HUES6 (cell line): Measurements from ENCODE around the gene AGBL1.

Experiments
- H3K27ac ChIP-seq: 2 replicates; pipeline ENCODE4 v1.7.0; 2013; ENCODE audit warnings: low read depth, mild to moderate bottlenecking, low read length, inconsistent platforms
- H3K27me3 ChIP-seq: 2 replicates; pipeline ENCODE4 v1.6.1; 2013; ENCODE audit warnings: low read length; ENCODE audit not compliant: control insufficient read depth, insufficient read depth
- H3K36me3 ChIP-seq: 2 replicates; pipeline ENCODE4 v1.6.1; 2013; ENCODE audit warnings: low read length; ENCODE audit not compliant: control insufficient read depth, insufficient read depth
- H3K4me1 ChIP-seq: 2 replicates; pipeline ENCODE4 v1.6.1; 2013; ENCODE audit warnings: low read length; ENCODE audit not compliant: control insufficient read depth, insufficient read depth
- H3K4me3 ChIP-seq: 2 replicates; pipeline ENCODE4 v1.5.1; 2013; ENCODE audit warnings: low read depth, low read length
- H3K9ac ChIP-seq: one replicate; pipeline ENCODE4 v1.6.1; 2013; ENCODE audit warnings: mild to moderate bottlenecking, low read length
- H3K9me3 ChIP-seq: 2 replicates; pipeline ENCODE4 v1.6.1; 2013; ENCODE audit warnings: low read depth, low read length; ENCODE audit not compliant: control insufficient read depth, insufficient read depth

The AGBL1 gene

GRCh38 chr15:86894269-86894668 is 814.6 kb downstream of the AGBL1 start:
- no peak overlapping the region for H3K9ac ChIP-seq
- H3K36me3 ChIP-seq = no peaks in the 10 kb centered on the region
- no peaks in the 10 kb centered on the region; the same call in 1 of the 2 replicates for H3K9me3 ChIP-seq
- no peaks in the 10 kb centered on the region for H3K27me3 ChIP-seq
- no peak overlapping the region for H3K27ac ChIP-seq
- no peak overlapping the region for H3K4me3 ChIP-seq
- H3K4me1 ChIP-seq = peaks cover 23% of the 10 kb centered on the region

- Histone ChIP-seq H3K27ac (no peak overlapping the region), H3K36me3 (no peaks in the 10 kb centered on the region), H3K4me1 (no peaks in the 10 kb centered on the region), H3K9ac (no peak overlapping the region), H3K9me3 (no peaks in the 10 kb centered on the region; the same call in 1 of the 2 replicates), H3K27me3 (no peaks in the 10 kb centered on the region), H3K4me3 (no peak overlapping the region)
Observed at GRCh38 chr15:86903642-86904421, 824.2 kb downstream of the AGBL1 start.

GRCh38 chr15:86905625-86906256 is 826.1 kb downstream of the AGBL1 start:
- no peaks in the 10 kb centered on the region for H3K27me3 ChIP-seq
- no peaks in the 10 kb centered on the region for H3K4me1 ChIP-seq
- H3K27ac ChIP-seq = no peak overlapping the region
- no peaks in the 10 kb centered on the region for H3K9me3 ChIP-seq
- no peak overlapping the region for H3K9ac ChIP-seq
- no peaks in the 10 kb centered on the region for H3K36me3 ChIP-seq
- H3K4me3 ChIP-seq = no peak overlapping the region

- no peaks in the 10 kb centered on the region for H3K4me1 ChIP-seq
- no peaks in the 10 kb centered on the region for H3K36me3 ChIP-seq
- H3K9me3 ChIP-seq = no peaks in the 10 kb centered on the region
- H3K9ac ChIP-seq = no peak overlapping the region
- H3K27me3 ChIP-seq = no peaks in the 10 kb centered on the region
- H3K4me3 ChIP-seq = no peak overlapping the region
- H3K27ac ChIP-seq = no peak overlapping the region
Observed at GRCh38 chr15:86906376-86906775, 826.7 kb downstream of the AGBL1 start.

GRCh38 chr15:86911022-86911421 is 831.4 kb downstream of the AGBL1 start:
- no peak overlapping the region for H3K9ac ChIP-seq
- no peaks in the 10 kb centered on the region for H3K36me3 ChIP-seq
- H3K9me3 ChIP-seq = no peaks in the 10 kb centered on the region; the same call in 1 of the 2 replicates
- peaks cover 9% of the 10 kb centered on the region; the same call in 1 of the 2 replicates for H3K4me1 ChIP-seq
- no peak overlapping the region for H3K4me3 ChIP-seq
- H3K27ac ChIP-seq = no peak overlapping the region
- no peaks in the 10 kb centered on the region for H3K27me3 ChIP-seq

GRCh38 chr15:86912661-86913060 is 833.0 kb downstream of the AGBL1 start:
- Histone ChIP-seq H3K27me3 (no peaks in the 10 kb centered on the region), H3K9me3 (no peaks in the 10 kb centered on the region; the same call in 1 of the 2 replicates), H3K9ac (no peak overlapping the region), H3K4me1 (peaks cover 22% of the 10 kb centered on the region), H3K27ac (no peak overlapping the region), H3K36me3 (no peaks in the 10 kb centered on the region), H3K4me3 (no peak overlapping the region)

- Histone ChIP-seq H3K27ac (no peak overlapping the region), H3K9ac (no peak overlapping the region), H3K9me3 (no peaks in the 10 kb centered on the region; the same call in 1 of the 2 replicates), H3K4me3 (no peak overlapping the region), H3K4me1 (peaks cover 23% of the 10 kb centered on the region), H3K36me3 (no peaks in the 10 kb centered on the region), H3K27me3 (no peaks in the 10 kb centered on the region)
Observed at GRCh38 chr15:86915811-86916331, 836.2 kb downstream of the AGBL1 start.

GRCh38 chr15:86916671-86917360 is 837.1 kb downstream of the AGBL1 start:
- no peaks in the 10 kb centered on the region; the same call in 1 of the 2 replicates for H3K9me3 ChIP-seq
- no peak overlapping the region for H3K27ac ChIP-seq
- H3K27me3 ChIP-seq = no peaks in the 10 kb centered on the region
- no peaks in the 10 kb centered on the region for H3K36me3 ChIP-seq
- H3K9ac ChIP-seq = no peak overlapping the region
- peaks cover 23% of the 10 kb centered on the region for H3K4me1 ChIP-seq
- H3K4me3 ChIP-seq = no peak overlapping the region

- no peak overlapping the region for H3K4me3 ChIP-seq
- H3K27ac ChIP-seq = no peak overlapping the region
- H3K9me3 ChIP-seq = no peaks in the 10 kb centered on the region; the same call in 1 of the 2 replicates
- no peak overlapping the region for H3K9ac ChIP-seq
- H3K27me3 ChIP-seq = no peaks in the 10 kb centered on the region
- H3K4me1 ChIP-seq = peaks cover 19% of the 10 kb centered on the region
- no peaks in the 10 kb centered on the region for H3K36me3 ChIP-seq
Observed at GRCh38 chr15:86917361-86917671, 837.6 kb downstream of the AGBL1 start.

GRCh38 chr15:86919581-86919980 is 839.9 kb downstream of the AGBL1 start:
- no peak overlapping the region for H3K27ac ChIP-seq
- H3K4me3 ChIP-seq = no peak overlapping the region
- H3K36me3 ChIP-seq = no peaks in the 10 kb centered on the region
- H3K27me3 ChIP-seq = no peaks in the 10 kb centered on the region
- H3K9me3 ChIP-seq = no peaks in the 10 kb centered on the region; the same call in 1 of the 2 replicates
- peaks cover 14% of the 10 kb centered on the region; the same call in 1 of the 2 replicates for H3K4me1 ChIP-seq
- H3K9ac ChIP-seq = no peak overlapping the region

GRCh38 chr15:86929461-86929860 is 849.8 kb downstream of the AGBL1 start:
- no peaks in the 10 kb centered on the region for H3K4me1 ChIP-seq
- H3K9me3 ChIP-seq = no peaks in the 10 kb centered on the region
- H3K4me3 ChIP-seq = no peak overlapping the region
- H3K36me3 ChIP-seq = no peaks in the 10 kb centered on the region
- H3K27ac ChIP-seq = no peak overlapping the region
- H3K9ac ChIP-seq = no peak overlapping the region
- no peaks in the 10 kb centered on the region for H3K27me3 ChIP-seq
